ENCODE data around the gene RAPGEF1.

DNA sequence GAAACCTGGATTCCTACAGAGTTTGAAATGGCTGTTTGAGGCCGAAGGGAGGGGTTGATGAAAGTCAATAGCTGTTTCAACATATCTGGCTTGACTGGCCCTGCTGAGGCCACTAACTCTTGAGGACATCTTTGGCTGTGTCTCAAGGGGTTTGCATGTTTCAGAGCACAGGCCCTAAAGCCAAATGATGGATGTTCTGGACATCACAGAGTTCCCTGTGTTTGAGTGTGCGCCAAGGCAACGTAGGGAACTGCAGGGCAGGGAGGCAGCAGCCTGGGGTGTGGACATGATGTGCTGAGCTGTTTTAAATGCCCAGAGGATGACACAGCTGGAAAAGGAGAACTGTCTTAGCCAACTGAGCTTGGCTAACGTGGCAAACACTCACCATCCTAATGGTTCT is 89.6 kb downstream of the RAPGEF1 start:
- TF ChIP-seq, protein P1, sequence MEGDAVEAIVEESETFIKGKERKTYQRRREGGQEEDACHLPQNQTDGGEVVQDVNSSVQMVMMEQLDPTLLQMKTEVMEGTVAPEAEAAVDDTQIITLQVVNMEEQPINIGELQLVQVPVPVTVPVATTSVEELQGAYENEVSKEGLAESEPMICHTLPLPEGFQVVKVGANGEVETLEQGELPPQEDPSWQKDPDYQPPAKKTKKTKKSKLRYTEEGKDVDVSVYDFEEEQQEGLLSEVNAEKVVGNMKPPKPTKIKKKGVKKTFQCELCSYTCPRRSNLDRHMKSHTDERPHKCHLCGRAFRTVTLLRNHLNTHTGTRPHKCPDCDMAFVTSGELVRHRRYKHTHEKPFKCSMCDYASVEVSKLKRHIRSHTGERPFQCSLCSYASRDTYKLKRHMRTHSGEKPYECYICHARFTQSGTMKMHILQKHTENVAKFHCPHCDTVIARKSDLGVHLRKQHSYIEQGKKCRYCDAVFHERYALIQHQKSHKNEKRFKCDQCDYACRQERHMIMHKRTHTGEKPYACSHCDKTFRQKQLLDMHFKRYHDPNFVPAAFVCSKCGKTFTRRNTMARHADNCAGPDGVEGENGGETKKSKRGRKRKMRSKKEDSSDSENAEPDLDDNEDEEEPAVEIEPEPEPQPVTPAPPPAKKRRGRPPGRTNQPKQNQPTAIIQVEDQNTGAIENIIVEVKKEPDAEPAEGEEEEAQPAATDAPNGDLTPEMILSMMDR (IDR thresholded peaks at IDR 0.05; ENCODE audit: low read length): no peak
- TF ChIP-seq EZH2phosphoT487 (IDR thresholded peaks at IDR 0.05; ENCODE audit: low read length): no peak
